PC-9 (cell line): ENCODE data around the gene SF3B4.

Source experiments
- EZH2 ChIP-seq: fragments of 200-600 bp; sonication (generic); IDR thresholded peaks from 2 replicates; pipeline ENCODE4 v1.8.0; 2017; ENCODE audit warnings: antibody characterized with exemption, low read depth
- TF ChIP-seq, protein P1 (sequence below): fragments of 200-600 bp; sonication (generic); conservative IDR thresholded peaks from 2 replicates; pipeline ENCODE4 v1.6.1; 2017; ENCODE audit warnings: mixed run types, antibody characterized with exemption, mild to moderate bottlenecking, moderate library complexity

- TF ChIP-seq, protein P1, sequence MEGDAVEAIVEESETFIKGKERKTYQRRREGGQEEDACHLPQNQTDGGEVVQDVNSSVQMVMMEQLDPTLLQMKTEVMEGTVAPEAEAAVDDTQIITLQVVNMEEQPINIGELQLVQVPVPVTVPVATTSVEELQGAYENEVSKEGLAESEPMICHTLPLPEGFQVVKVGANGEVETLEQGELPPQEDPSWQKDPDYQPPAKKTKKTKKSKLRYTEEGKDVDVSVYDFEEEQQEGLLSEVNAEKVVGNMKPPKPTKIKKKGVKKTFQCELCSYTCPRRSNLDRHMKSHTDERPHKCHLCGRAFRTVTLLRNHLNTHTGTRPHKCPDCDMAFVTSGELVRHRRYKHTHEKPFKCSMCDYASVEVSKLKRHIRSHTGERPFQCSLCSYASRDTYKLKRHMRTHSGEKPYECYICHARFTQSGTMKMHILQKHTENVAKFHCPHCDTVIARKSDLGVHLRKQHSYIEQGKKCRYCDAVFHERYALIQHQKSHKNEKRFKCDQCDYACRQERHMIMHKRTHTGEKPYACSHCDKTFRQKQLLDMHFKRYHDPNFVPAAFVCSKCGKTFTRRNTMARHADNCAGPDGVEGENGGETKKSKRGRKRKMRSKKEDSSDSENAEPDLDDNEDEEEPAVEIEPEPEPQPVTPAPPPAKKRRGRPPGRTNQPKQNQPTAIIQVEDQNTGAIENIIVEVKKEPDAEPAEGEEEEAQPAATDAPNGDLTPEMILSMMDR, result no peak
- TF ChIP-seq EZH2, result no peak
Observed at GRCh38 chr1:149928401-149928724, 760 bp upstream of the SF3B4 start.
